NT2/D1 (cell line): ENCODE measurements around the gene INAFM2.

Experiments used
- SUZ12 ChIP-seq: IDR thresholded peaks from 2 replicates; pipeline ENCODE4 v1.6.1; 2011; ENCODE audit not compliant: insufficient read length, insufficient read depth; ENCODE audit errors: extremely low read depth
- YY1 ChIP-seq: IDR thresholded peaks from 2 replicates; pipeline ENCODE4 v1.6.1; 2011; ENCODE audit not compliant: insufficient read length, insufficient read depth
- ZNF274 ChIP-seq: IDR thresholded peaks from 2 replicates; pipeline ENCODE4 v1.6.1; 2011; ENCODE audit warnings: mild to moderate bottlenecking, low read depth, low read length

- no peak for TF ChIP-seq YY1
- TF ChIP-seq SUZ12 = no peak
- TF ChIP-seq ZNF274 = no peak
Measured at GRCh38 chr15:40281057-40281800, 42.3 kb upstream of the INAFM2 start.
